Peyer's patch (tissue), 4 donors: ENCODE results near the gene FER.

Experiments
- CTCF ChIP-seq, 6 experiments: fragments of 450-650 bp in 4 of 6; fragments of 200-600 bp in 2 of 6; sonication (generic) in 1 of 6; IDR thresholded peaks; one replicate each; pipeline ENCODE4 v1.5.1; 2017 to 2019; ENCODE audit warnings: antibody characterized with exemption in 6 of 6, mild to moderate bottlenecking in 3 of 6, moderate library complexity in 1 of 6
- POLR2A ChIP-seq, 2 donors: fragments of 450-650 bp; IDR thresholded peaks; one replicate each; pipeline ENCODE4 v1.5.1; 2017; ENCODE audit warnings: antibody characterized with exemption in 2 of 2, mild to moderate bottlenecking in 2 of 2, moderate library complexity in 2 of 2

- TF ChIP-seq POLR2A (IDR thresholded peaks at IDR 0.05) (no peak), CTCF (IDR thresholded peaks at IDR 0.05) (no peak)
Observed at GRCh38 chr5:108822211-108822947, 74.7 kb downstream of the FER start.
